Activated CD4-positive, CD25-positive, alpha-beta regulatory T cell treated with anti-CD3 and anti-CD28 coated beads, Interleukin-2, amount 50 U/mL, for 24 hours (primary cell): ENCODE results near the gene CEP19.
"Not testable (repeated sequence)": the region's sequence is repeated elsewhere in the genome, so short reads cannot be mapped to it uniquely, and the experiment has no call there.

Source experiments
- ATAC-seq, 2 donors: fragments of 150-1000 bp; cut with Tn5 transposase; one replicate each; pipeline ENCODE4 v1.10.0; 2021; ENCODE audit warnings: mild to moderate bottlenecking in 1 of 2, moderate library complexity in 1 of 2

CEP19 gene

GRCh38 chr3:196711838-196712513, at the start of gene CEP19, which contains the start of gene PIGX:
Gene CEP19, minus strand, starts transcription at chr3:196712250. Its CDS starts 3,593 bp downstream, at chr3:196708657.
Gene PIGX, plus strand, starts transcription at chr3:196712377.
- peak; percentile 85 to 88 for ATAC-seq

- ATAC-seq: peak; percentile 13 to 70
Observed at GRCh38 chr3:196757876-196758739, 46.1 kb upstream of the CEP19 start.

GRCh38 chr3:196756732-196757131, 44.7 kb upstream of the CEP19 start:
- ATAC-seq: no peak

- no peak for ATAC-seq
Observed at GRCh38 chr3:196754091-196754981, 42.3 kb upstream of the CEP19 start.

GRCh38 chr3:196753201-196753600, 41.2 kb upstream of the CEP19 start:
- ATAC-seq: peak in 1 of 2 donors; percentile 48

- ATAC-seq: no peak
Observed at GRCh38 chr3:196749125-196749524, 37.1 kb upstream of the CEP19 start.

GRCh38 chr3:196743569-196743968, 31.5 kb upstream of the CEP19 start:
- ATAC-seq: not testable (repeated sequence)

GRCh38 chr3:196741249-196741889, 29.3 kb upstream of the CEP19 start:
- no peak for ATAC-seq

GRCh38 chr3:196740481-196741248, 28.6 kb upstream of the CEP19 start:
- ATAC-seq: peak; percentile 47

GRCh38 chr3:196739671-196740480, 27.8 kb upstream of the CEP19 start, which contains the start of gene PAK2:
Gene PAK2, plus strand, starts transcription at chr3:196739857. Its CDS starts 42,790 bp downstream, at chr3:196782647.
- peak; percentile 88 to 89 for ATAC-seq

- no peak for ATAC-seq
Observed at GRCh38 chr3:196737655-196738054, 25.6 kb upstream of the CEP19 start.

GRCh38 chr3:196736670-196737374, 24.8 kb upstream of the CEP19 start:
- no peak for ATAC-seq

GRCh38 chr3:196735751-196736150, 23.7 kb upstream of the CEP19 start:
- no peak for ATAC-seq

- peak; percentile 100 for ATAC-seq
Observed at GRCh38 chr3:196726788-196727675, 15.0 kb upstream of the CEP19 start.

- no peak for ATAC-seq
Observed at GRCh38 chr3:196721097-196721496, 9.0 kb upstream of the CEP19 start.

GRCh38 chr3:196717162-196717561, 5.1 kb upstream of the CEP19 start:
- ATAC-seq: not testable (repeated sequence)

- ATAC-seq: peak; percentile 44 to 59
Observed at GRCh38 chr3:196712514-196713413, 714 bp upstream of the CEP19 start.

- no peak for ATAC-seq
Observed at GRCh38 chr3:196708467-196708866, 3.6 kb downstream of the CEP19 start.
